ENCODE results near the gene SLC44A5. TPM values are rescaled to one million over a fixed set of nuclear protein-coding genes. Genes with fewer than 3 reads are reported as not detected.
"Not testable (repeated sequence)": the region's sequence is repeated elsewhere in the genome, so short reads cannot be mapped to it uniquely, and the experiment has no call there.

SLC44A5 gene
- total RNA-seq, 2 donors from 2014 or later: 0.61 TPM; not detected in 1

GRCh38 chr1:75423616-75424015, 187.3 kb downstream of the SLC44A5 start:
- H3K27ac Mint-ChIP-seq: no peak overlapping the region

GRCh38 chr1:75423136-75423535, 187.8 kb downstream of the SLC44A5 start:
- no peak for ATAC-seq (replicated peaks)
- no peaks in the 10 kb centered on the region for H3K27me3 Mint-ChIP-seq
- no peaks in the 10 kb centered on the region for H3K9me3 Mint-ChIP-seq
- no peaks in the 10 kb centered on the region for H3K36me3 Mint-ChIP-seq (ENCODE audit: low read depth)
- no peak overlapping the region for H3K27ac Mint-ChIP-seq
- H3K4me3 Mint-ChIP-seq: no peak overlapping the region
- H3K4me1 Mint-ChIP-seq: no peaks in the 10 kb centered on the region

More at GRCh38 chr1:75423616-75424015, 187.3 kb downstream of the SLC44A5 start:
- no peak overlapping the region for H3K4me3 Mint-ChIP-seq
- no peaks in the 10 kb centered on the region for H3K36me3 Mint-ChIP-seq (ENCODE audit: low read depth)
- no peaks in the 10 kb centered on the region for H3K4me1 Mint-ChIP-seq
- no peaks in the 10 kb centered on the region for H3K9me3 Mint-ChIP-seq
- no peaks in the 10 kb centered on the region for H3K27me3 Mint-ChIP-seq
- ATAC-seq (replicated peaks): no peak

GRCh38 chr1:75421371-75421770, 189.5 kb downstream of the SLC44A5 start:
- no peak overlapping the region for H3K27ac Mint-ChIP-seq
- H3K27me3 Mint-ChIP-seq: no peaks in the 10 kb centered on the region
- no peaks in the 10 kb centered on the region for H3K4me1 Mint-ChIP-seq
- H3K36me3 Mint-ChIP-seq (ENCODE audit: low read depth): no peaks in the 10 kb centered on the region
- no peak overlapping the region for H3K4me3 Mint-ChIP-seq
- no peak for ATAC-seq (replicated peaks)
- no peaks in the 10 kb centered on the region for H3K9me3 Mint-ChIP-seq

GRCh38 chr1:75415187-75415586, 195.7 kb downstream of the SLC44A5 start:
- H3K27ac Mint-ChIP-seq: no peak overlapping the region
- H3K9me3 Mint-ChIP-seq: no peaks in the 10 kb centered on the region
- H3K27me3 Mint-ChIP-seq: no peaks in the 10 kb centered on the region
- H3K4me1 Mint-ChIP-seq: no peaks in the 10 kb centered on the region
- ATAC-seq (replicated peaks): no peak
- no peaks in the 10 kb centered on the region for H3K36me3 Mint-ChIP-seq (ENCODE audit: low read depth)
- H3K4me3 Mint-ChIP-seq: no peak overlapping the region

- Mint-ChIP-seq H3K4me1 (no peaks in the 10 kb centered on the region), H3K4me3 (no peak overlapping the region), H3K27ac (no peak overlapping the region), H3K9me3 (no peaks in the 10 kb centered on the region), H3K36me3 (ENCODE audit: low read depth) (no peaks in the 10 kb centered on the region), H3K27me3 (no peaks in the 10 kb centered on the region)
- no peak for ATAC-seq (replicated peaks)
Observed at GRCh38 chr1:75412616-75413015, 198.3 kb downstream of the SLC44A5 start.

GRCh38 chr1:75404681-75405080, 206.2 kb downstream of the SLC44A5 start:
- H3K4me1 Mint-ChIP-seq; H3K36me3 Mint-ChIP-seq (ENCODE audit: low read depth); ATAC-seq (replicated peaks); H3K27me3 Mint-ChIP-seq; H3K27ac Mint-ChIP-seq; H3K4me3 Mint-ChIP-seq: not testable (repeated sequence)
- peaks cover 14% of the 10 kb centered on the region for H3K9me3 Mint-ChIP-seq

GRCh38 chr1:75403147-75403646, 207.7 kb downstream of the SLC44A5 start:
- not testable (repeated sequence) for H3K27ac Mint-ChIP-seq; H3K27me3 Mint-ChIP-seq; H3K4me3 Mint-ChIP-seq; H3K36me3 Mint-ChIP-seq (ENCODE audit: low read depth); H3K4me1 Mint-ChIP-seq; ATAC-seq (replicated peaks)
- H3K9me3 Mint-ChIP-seq: peaks cover 14% of the 10 kb centered on the region

- Mint-ChIP-seq H3K4me3 (no peak overlapping the region), H3K36me3 (ENCODE audit: low read depth) (no peaks in the 10 kb centered on the region), H3K27ac (no peak overlapping the region), H3K27me3 (no peaks in the 10 kb centered on the region), H3K4me1 (no peaks in the 10 kb centered on the region), H3K9me3 (peaks cover 15% of the 10 kb centered on the region)
- ATAC-seq (replicated peaks): no peak
Observed at GRCh38 chr1:75400716-75401115, 210.2 kb downstream of the SLC44A5 start.

- ATAC-seq (replicated peaks): no peak
- Mint-ChIP-seq H3K36me3 (ENCODE audit: low read depth) (no peaks in the 10 kb centered on the region), H3K4me1 (no peaks in the 10 kb centered on the region), H3K9me3 (peaks cover 11% of the 10 kb centered on the region), H3K27ac (no peak overlapping the region), H3K4me3 (no peak overlapping the region), H3K27me3 (no peaks in the 10 kb centered on the region)
Observed at GRCh38 chr1:75396745-75397144, 214.2 kb downstream of the SLC44A5 start.

GRCh38 chr1:75396260-75396659, 214.7 kb downstream of the SLC44A5 start:
- no peak for ATAC-seq (replicated peaks)
- H3K36me3 Mint-ChIP-seq (ENCODE audit: low read depth): no peaks in the 10 kb centered on the region
- H3K4me3 Mint-ChIP-seq: no peak overlapping the region
- H3K9me3 Mint-ChIP-seq: peaks cover 11% of the 10 kb centered on the region
- no peaks in the 10 kb centered on the region for H3K27me3 Mint-ChIP-seq
- H3K27ac Mint-ChIP-seq: no peak overlapping the region
- H3K4me1 Mint-ChIP-seq: no peaks in the 10 kb centered on the region

- H3K9me3 Mint-ChIP-seq: peaks cover 16% of the 10 kb centered on the region
- no peak overlapping the region for H3K4me3 Mint-ChIP-seq
- H3K27me3 Mint-ChIP-seq: no peaks in the 10 kb centered on the region
- no peak for ATAC-seq (replicated peaks)
- H3K27ac Mint-ChIP-seq: no peak overlapping the region
- no peaks in the 10 kb centered on the region for H3K36me3 Mint-ChIP-seq (ENCODE audit: low read depth)
- H3K4me1 Mint-ChIP-seq: no peaks in the 10 kb centered on the region
Observed at GRCh38 chr1:75394386-75395139, 216.4 kb downstream of the SLC44A5 start.

GRCh38 chr1:75392278-75392677, 218.6 kb downstream of the SLC44A5 start:
- H3K4me3 Mint-ChIP-seq: no peak overlapping the region
- no peak overlapping the region for H3K27ac Mint-ChIP-seq
- no peaks in the 10 kb centered on the region for H3K36me3 Mint-ChIP-seq (ENCODE audit: low read depth)
- peaks cover 21% of the 10 kb centered on the region for H3K9me3 Mint-ChIP-seq
- ATAC-seq (replicated peaks): no peak
- H3K27me3 Mint-ChIP-seq: no peaks in the 10 kb centered on the region
- no peaks in the 10 kb centered on the region for H3K4me1 Mint-ChIP-seq

GRCh38 chr1:75375476-75376447, 235.2 kb downstream of the SLC44A5 start:
- peak overlapping the region; percentile 74 for H3K4me3 Mint-ChIP-seq
- H3K4me1 Mint-ChIP-seq; H3K9me3 Mint-ChIP-seq; H3K27me3 Mint-ChIP-seq; ATAC-seq (replicated peaks); H3K27ac Mint-ChIP-seq; H3K36me3 Mint-ChIP-seq (ENCODE audit: low read depth): not testable (repeated sequence)

- Mint-ChIP-seq H3K4me3 (no peak overlapping the region), H3K36me3 (ENCODE audit: low read depth) (no peaks in the 10 kb centered on the region), H3K27ac (no peak overlapping the region), H3K27me3 (no peaks in the 10 kb centered on the region), H3K9me3 (no peaks in the 10 kb centered on the region), H3K4me1 (no peaks in the 10 kb centered on the region)
- no peak for ATAC-seq (replicated peaks)
Observed at GRCh38 chr1:75373542-75374159, 237.3 kb downstream of the SLC44A5 start.
